Stimulated activated CD8-positive, alpha-beta memory T cell treated with anti-CD3 and anti-CD28 coated beads, Interleukin-15, amount 100 ng/mL, for 1 hour (primary cell): ENCODE results near the gene NR2F2.

Source experiments
- DNase-seq: peaks from one replicate; pipeline ENCODE4 v3.0.0-alpha.2; 2020; ENCODE audit warnings: low read depth

Gene NR2F2

DNA sequence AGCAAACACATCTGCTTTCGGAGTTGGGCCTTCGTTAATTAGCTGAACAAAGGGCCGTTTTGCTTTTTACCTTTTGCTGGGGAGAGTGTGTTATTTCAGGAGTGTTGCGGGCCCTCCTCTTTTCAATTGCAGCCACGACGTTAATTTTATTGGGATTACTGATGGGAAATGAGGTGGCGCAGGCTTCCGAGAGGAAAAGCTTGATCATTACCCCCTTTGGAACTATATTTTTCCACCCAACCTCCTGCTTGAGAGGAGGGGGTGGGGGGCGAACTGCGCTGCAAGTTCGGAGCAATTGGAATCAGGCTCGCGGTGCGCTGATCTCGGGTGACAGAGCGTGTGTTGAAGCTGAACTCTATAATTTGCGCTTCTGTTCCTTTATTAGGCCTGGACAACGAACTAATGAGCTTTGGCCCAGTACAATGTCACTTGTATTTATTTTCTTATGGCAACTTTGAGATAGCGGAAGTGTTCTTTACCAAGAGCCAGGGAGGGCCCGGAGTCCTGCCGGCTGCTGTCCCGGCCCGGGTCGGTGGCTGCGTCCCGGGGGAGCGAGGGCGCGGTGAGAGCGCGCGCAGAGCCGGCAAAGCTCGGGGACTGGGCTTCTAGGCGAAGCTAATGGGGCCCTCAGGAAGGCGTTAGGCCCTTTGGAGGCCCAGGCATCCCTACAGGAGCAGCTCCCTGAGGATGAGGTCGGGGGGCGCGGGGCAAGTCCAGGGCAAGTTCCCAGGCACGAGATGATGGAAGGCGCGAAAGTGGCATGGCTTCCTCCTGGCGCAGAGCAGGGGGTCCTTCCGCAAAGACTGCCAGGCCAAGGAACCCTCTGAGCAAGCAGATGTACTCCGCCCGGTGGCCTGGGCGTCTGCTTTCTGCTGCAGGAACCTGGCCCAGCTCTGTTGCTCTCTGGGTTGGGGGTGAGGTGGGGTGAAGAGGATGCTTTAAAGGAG lies 12.9 kb downstream of the NR2F2 start:
- DNase-seq, result no peak

DNA sequence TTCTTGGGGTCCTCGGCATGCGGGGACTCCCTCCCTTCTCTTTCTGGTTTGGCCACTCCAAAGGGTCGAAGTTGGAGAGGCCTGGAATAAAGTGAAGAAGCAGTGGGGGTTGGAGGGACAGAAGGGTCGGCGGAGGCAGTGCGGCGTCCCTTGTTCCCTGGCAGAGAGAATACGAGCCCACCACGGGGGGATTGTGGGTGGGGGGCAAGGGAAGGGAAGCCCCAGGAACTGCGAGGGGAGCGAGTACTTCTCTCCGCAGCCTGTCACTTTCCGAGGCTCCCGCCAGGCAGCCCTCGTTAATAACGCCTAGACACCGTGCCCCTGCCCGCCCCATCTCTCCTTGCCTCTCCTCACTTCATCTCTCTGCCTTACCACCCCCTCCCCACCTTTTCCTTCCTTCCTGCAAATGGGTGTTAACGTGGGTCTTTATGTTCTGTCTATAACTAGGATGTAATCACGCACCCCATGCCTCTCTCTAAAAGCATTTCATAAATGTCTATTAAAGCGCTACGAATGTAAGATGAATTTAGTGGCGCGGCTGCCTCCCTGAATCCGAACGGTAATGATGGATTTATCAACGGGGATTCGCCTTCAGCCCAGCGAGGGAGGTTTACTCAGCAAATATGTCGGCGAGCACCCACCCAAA lies 13.7 kb downstream of the NR2F2 start:
- no peak for DNase-seq

DNA sequence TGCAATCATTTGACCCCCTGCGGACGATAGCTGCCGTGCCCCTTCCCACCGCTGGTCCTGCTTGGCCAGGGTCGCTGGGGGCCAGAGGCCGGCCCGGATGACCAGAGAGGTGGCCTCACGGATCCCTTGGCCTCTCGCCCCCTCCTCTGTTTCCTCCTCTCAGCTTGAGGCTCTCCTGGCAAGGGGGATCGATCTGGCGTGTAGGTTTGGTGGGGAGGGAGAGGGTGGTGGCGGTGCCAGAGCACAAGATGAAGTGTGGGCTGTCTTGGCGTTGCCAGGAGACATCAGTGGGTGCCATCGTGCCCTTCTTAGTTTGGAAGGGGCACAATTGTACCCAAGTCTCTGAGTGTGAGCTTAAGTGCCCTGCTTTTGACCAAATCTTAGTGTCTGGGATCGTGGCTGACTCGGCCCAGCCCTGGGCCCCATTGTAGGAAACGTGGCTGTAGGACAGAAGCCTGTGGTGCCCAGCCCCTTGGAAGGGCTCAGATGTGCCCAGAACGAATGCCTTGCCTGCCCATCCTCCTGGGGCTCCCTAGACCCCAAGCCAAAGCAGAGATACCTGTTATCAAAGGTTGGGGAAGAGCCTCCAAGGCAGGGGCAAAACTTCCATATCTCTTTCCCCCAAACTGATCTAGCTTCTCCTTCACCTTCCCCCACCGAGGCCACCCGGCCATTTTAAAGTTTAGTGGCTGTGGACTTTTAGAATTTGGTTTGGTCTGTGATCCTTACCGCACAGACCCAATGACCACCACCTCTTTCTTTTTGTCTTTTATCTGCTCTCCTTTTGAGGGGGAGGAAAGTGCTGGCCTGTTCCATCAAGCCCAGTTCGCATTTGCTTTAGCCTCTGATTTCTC lies 14.4 kb downstream of the NR2F2 start:
- DNase-seq, result no peak

DNA sequence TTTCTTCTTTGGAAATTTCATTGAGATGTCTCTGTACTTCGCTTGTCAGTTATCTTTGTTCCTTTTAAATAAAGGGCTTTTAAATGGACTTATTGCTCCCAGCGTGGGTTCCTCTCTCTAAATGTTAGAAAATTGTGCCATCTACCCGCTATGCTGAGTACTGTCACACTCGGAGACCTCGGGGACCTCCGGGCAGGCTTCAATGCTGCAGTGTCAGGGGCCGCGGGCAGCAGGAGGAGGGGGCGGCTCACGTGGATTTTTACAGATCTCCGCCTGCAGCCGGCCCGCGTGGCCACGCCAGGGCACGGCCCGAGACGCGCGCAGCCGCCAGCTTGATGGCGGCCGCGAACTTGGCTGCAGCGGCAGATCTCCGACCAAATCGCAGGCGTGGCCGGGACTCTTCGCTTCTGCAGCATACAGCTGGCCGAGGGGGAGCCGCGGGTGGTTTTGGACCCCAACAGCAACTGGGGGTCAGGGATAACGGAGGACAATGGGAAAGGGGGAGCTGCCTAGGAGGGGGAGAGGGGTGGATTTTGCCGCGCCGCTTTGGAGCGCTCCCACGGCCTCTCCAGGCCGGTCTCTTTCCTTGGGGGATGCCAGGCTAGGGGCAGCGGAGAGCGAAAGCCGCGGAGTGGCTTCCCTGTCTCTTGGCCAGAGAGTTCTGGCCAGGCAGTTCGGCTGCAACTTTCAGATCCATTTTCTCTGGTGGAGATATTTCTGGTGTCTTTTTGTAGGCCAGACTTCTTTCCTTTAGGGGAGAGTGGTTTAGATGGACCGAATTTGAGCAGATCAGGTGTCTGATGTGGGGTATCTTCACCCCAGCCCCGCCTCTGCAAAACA lies 15.3 kb downstream of the NR2F2 start:
- DNase-seq, result no peak

DNA sequence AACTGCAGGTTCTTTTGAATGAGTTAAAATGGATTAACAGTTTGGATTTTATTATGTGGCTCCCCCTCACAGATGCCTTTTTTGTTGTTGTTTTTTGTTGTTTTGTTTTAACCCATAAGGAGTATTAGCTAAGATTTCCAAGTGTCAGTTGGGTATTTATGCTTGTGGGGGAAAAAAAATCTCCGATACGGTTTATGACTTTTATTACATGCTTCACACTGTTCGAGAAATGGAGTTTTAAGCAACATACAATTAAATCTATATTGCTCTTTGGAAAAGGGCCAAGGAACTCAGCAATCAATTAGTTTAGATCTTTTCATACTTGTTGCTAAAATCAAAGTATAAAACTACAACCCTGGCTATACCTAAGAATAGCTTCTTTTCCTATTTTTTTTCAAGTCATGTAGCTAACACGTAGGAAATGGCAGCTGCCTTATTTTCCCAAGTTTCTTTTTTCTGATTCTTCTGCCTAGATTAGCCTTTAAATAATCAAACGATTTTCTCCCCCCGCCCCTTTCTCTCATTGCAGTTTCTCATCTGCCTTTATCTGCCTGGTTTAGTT lies 16.0 kb downstream of the NR2F2 start:
- no peak for DNase-seq

DNA sequence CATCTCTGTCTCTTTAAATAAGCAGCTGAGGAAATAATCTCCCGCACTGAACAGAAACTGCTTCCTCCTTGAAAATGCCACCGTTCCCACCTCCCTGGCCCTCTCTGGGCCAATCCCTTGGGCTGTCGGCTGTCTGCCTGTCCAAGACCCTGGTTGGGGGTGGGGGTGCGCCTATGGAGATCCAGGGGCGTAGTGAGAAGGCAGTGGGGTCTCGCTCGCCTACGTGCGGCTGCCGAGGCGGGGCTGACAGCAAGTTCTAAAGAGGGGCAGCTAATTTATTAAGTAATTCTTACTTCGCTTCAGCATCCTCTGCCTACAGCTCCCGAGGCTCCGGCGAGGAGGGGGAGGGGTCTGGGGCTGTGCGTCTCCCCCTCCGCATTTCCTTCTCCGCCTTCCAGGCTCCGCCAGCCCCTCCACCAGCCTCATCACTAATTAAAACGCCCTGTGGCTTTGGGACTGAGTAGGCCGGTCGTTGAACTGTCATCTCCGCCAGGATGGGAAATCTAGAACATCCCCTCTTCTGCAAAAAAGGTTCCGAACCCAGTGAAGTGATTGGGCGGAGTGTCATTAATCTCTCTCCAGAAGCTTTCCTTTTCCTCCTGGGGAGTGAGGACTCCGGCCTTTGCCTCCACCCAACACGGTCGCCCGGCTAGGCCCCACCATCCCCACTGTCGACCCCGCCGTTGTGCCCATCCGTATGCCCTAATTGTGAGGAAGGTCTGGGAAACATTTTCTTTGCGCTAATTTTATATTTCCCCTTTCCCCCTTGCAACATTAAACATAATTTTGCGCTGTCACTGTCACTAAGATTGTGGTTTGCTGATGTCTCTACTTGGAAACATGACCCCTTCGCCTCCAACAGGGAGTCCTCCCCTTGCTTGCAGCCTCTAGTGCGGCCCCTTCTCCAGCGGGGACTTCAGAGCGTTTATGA lies 16.9 kb downstream of the NR2F2 start:
- DNase-seq, result no peak

DNA sequence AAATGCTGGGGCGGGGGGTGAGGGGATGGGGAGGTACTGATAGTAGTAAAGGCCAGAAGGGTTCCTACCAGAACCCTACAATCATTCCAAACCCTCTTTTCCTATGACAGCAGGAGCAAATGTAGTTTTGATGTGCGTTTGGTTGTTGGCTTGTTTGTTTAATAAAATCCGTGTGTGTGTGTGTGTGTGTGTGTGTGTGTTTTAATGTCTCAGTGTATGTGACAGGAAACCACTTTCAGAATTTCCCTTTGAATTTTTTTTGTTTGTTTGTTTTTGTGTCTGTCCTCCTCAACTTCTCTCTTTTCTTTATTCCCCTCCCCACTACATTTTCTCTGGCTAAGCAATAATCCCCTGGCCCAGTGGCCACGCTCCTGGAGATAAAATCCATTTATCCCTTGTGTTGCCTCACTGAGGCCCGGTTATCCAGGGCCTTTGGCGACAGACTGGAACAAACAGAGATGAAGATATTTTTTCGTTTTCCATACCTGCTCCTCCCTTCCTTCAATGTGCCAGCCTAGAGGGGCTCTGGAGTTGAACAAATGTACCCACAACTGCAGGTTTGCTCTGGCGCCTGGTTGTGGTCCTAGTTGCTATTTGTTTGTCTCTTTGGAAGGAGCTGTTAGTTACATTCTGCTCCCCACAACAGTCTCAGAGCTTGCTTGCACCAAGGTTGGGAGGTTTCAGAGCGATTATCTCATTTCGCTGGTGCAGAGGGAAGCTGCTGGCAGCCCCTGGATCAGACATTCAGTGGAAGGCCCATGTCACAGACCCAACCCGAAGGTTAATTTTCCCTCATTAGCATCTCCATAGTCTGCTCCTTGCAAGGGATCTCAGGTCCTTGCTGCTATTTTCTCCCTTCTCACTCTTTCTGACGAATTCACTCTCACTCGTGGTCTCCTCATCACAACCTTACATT lies 17.9 kb downstream of the NR2F2 start:
- no peak for DNase-seq

DNA sequence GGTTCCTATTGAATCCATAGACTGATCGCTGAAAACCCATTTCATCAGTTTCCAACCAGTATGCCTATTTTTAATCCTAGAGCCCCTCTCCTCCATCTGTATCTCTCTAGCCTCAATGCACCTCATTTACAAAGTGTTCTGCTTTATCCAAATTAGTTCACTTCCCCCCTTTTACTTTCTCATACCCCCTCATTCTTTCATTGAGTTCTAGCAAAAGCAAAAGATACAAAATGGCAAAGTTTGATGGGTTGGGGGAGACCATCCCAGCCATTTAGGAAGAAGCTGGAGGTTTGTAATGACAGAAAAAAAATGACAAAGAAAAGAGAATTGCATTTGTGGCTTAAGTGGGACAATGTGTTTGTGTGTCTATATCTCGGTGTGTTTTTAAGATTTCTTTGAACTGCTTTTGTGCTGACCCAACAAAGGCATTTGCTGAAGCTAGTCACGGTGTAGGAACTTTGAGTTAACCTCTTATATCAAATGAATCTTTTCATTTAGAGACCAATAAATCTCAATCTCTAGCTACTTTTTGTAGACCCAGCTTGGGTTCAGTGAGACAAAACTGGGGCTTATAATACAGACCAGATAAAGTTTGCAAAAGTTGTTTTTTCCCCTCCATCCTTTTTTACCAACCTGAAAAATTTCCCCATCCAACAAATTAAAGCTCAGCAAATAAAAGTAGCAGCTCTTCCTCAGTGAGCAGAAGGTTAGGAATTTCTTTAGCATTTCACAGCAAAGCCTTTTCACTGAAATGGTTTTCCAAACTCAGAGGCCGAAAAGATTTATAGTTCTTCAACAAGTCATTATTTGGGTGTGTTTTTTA lies 18.7 kb downstream of the NR2F2 start:
- no peak for DNase-seq

DNA sequence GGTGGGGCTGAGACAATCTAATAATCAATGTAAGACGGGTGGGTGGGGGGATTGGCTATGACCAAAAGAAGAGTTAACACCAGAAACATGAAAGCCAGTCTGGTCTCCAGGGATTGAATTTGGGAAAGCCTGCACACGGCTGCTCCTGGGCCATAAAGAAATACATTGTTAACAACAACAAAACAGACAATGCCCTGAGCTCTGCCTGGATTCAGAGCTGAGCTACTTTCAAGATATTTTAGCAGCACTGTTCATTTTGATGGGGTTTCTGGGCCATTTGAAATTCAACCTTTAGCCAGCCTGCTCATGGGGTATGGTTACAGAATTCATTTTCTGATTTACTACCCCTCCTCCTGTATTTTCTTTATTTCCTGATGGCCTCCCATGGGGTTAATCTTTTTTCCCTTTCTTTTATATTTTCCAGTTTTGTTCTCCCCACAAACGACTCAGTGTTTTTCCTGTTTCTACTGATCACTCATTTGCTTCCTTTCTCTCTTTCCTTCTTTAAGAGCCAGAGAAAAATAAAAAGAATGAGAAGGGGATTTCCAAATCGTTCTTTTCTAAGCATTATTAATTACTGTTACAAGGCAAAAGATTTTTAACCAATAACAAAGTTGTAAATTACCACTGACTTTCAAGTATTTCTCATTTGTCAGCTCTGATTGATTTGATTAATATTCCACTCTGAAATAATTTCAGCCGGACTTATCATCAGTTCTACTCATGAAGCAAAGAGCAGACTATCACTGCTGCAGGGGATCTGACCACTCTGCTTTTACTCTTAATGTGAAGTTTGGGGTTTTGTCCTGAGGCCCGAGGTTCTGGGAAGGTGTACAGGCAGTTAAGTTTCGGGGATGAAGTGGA lies 19.6 kb downstream of the NR2F2 start:
- DNase-seq, result no peak

DNA sequence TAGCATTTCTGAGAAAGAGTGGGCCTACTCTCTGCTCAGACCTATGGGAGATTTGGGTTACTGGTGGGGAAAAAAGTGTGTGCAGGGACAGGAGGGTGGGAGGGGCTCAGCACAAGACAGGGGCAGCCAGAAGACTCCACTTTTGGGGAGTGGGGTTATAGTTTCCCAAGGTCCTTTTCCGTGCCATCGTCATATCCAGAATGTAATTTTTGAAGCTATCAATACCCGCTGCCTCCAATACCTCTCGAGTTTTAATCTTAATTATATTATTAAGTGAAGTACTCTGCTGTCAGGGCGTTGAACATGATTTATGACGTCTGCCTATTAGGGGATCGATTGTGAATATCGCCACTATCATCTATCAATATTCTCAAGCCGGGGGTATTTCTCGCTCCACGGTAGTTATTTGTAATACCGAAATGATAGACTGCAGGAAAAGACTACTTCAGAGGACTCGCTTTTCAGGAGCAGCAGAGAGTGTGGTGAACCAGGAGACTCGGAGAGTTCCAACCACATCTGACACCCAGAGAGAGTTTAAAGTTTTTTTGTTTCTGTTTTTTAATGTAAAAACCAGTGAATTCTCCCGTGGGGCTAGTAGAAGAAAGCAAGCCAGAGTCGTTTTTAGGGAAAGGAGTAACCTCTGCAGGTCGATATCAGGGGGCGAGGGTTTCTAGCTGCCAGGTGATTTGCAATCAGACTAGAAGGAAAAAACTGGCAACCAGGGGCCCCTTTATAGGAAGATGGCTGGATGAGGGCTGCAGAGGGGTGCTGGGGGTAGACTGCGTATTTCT lies 20.6 kb downstream of the NR2F2 start:
- DNase-seq, result no peak

DNA sequence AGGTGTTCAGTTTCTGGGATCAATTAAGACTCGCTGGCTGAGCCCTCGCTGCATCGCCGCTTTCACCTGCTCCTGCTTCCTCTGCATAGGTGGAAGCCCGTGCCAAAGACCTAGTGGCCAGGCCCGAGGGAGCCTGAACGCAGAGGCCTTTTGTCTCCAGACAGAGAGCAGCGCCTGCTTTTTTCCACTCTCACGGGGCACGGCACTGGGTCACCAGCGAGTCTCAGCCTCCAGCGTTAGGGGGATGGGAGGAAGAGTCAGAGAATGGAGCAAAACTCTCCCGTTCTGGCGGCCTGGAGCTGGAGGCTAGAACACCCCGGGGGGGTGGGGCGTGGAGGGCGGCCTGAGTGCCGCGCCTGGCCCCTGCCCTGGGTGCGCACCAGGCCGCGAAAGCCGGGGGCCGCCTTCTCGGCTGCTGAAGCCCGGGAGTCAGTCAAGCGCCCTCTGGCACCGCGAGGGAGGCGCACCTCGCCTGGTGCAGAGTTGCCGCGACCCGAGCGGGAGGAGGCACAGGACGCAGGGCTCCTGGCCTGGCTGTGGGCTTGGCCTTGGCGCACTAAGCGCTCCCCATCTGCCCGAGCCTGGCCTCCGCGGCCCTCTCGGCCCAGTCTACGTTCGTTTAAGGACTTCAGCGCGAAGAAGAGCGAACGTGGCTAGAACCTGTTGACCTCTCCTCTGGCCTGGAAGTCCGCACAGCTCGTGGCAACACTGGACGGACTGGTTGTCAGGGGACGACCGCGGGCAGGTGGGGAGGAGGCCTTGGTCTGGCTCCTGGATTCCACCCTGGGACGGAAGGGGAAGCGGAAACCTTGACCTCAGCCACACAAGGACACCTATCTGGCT lies 21.5 kb downstream of the NR2F2 start:
- DNase-seq, result no peak

DNA sequence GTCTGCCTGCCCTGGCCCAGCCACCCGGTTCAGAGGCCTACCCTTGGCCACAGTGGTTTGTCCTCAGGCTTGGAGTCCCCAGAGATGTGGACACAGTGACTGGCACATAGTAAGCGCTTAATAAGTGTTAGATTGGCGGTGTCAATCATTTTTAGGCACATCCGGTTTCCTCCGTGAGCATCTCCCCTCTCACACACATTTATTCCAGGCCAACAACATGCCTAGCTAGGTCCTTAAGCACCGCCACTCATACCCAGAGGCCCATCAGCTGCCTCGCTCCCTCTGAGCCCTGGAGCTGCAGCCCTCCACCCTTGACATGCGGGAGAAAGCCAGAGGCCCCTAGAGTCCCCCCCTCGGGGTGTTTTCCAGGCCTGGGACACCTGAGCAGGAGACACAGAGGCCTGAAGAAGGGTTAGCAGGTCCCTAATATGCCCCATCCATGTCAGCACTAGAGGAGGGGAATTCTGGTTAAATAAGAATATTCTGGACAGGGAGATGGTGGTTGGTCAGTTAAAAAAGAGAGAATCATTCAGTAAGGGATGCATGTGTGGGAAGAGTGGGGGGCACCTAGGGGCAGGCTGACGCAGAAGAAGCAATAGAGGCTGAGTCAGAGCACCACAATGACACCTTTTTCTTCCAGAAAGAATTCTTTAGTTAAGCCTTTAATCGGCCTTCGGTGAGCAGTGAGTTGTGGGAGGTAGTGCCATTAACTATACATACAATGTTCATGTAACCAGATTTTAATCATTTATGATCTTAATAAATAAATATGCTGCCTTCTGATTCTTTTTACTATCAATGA lies 22.3 kb downstream of the NR2F2 start:
- no peak for DNase-seq

DNA sequence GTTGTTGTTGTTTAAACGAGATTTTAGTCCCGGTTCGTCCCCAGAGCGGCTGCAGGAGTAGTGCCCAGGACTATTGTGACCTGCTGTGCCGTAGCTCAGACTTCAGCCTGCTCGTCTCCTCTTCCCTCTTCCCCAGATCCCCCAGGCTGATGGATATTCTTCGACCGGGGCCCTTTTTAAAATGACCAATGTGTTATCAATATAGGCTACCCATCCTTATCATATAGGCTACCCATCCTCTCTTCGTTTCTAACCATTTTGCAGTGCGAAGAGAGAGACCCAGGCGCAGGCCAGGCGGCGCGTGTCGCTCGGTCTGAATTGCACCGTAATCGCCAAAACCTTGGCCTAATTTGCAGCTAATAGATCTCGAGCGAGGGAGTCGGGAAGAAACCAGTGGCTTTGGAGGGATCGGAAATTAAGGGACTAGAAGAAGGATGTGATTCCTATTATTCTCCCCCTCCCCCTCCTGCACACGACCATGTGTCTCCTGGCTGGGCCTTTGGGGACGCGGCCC lies 23.0 kb downstream of the NR2F2 start:
- DNase-seq, result no peak
